ENCODE data around the gene FANCC. TPM values are rescaled to one million over a fixed set of nuclear protein-coding genes. Genes with fewer than 3 reads are reported as not detected.
"Not testable (repeated sequence)": the region's sequence is repeated elsewhere in the genome, so short reads cannot be mapped to it uniquely, and the experiment has no call there.

FANCC gene
- total RNA-seq, 1 donor from 2014 or later: 6.1 TPM

GRCh38 chr9:95296761-95297160, 20.7 kb downstream of the FANCC start:
- intact Hi-C loops (cut with DNase I): no loop called here
- no peak for ATAC-seq
- no peak for DNase-seq (ENCODE audit: missing footprints)

DNA sequence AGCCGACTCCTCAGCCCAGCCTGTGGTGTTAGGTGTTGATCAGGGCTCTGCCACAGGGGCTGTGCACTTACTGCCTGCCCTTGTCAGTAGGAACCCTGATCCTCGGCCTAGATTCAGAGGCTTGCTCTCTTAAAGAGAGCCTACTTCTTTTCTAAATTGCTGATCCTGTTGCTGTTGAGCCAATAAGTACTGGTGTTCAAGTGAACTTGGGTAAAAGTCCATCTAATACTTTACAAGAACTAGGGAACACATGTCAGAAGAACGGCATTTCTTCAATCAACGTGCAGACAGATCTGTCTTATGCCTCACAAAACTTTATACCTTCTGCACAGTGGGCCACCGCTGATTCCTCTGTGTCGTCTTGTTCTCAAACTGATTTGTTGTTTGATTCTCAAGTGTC, 24.2 kb downstream of the FANCC start:
- ATAC-seq; DNase-seq (ENCODE audit: missing footprints); intact Hi-C loops (cut with DNase I): not testable (repeated sequence)

DNA sequence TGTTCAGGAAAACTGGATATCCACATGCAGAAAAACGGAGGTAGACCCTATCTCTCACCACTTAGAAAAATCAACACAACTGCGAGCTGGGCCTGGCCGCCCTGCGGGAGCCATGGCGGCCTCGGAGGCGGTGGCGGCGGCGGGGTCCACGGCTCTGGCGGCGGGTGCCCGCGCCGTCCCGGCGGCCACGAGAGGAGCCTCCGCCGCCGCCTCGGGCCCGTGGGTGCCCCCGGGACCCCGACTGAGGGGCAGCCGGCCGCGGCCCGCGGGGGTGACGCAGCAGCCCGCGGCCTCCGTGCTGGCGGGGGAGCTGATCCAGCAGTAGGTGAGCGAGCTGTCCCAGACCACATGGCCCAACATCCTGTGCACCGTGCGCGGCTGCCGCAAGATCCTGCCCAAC, 25.3 kb downstream of the FANCC start:
- DNase-seq (ENCODE audit: missing footprints): no peak
- ATAC-seq: no peak
- intact Hi-C loops (cut with DNase I): no loop called here

GRCh38 chr9:95286151-95286550, 31.4 kb downstream of the FANCC start:
- intact Hi-C loops (cut with DNase I): no loop called here
- ATAC-seq: no peak
- DNase-seq (ENCODE audit: missing footprints): no peak

GRCh38 chr9:95285307-95285706, 32.2 kb downstream of the FANCC start:
- DNase-seq (ENCODE audit: missing footprints) (no peak), ATAC-seq (no peak)
- intact Hi-C loops (cut with DNase I): no loop called here

GRCh38 chr9:95284162-95285080, 33.1 kb downstream of the FANCC start:
- ATAC-seq: no peak
- intact Hi-C loops (cut with DNase I): no loop called here
- no peak for DNase-seq (ENCODE audit: missing footprints)

DNA sequence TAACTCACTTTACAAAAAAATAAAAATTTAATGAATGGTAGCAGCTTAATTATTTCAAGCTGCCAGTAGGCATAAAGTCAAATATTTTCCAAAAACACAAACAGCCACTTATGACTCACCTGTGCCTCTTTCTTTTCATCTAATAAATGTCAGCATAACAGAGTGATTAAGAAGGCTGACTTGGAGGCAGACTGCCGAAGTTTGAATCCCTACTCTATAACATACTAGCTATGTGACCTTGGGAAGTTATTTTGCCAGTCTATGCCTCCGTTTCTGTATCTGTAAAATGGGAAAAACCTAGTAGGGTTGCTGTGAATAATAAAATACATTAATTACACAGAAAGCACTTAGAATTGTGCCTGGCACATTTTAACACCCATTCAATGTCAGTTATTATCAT, 33.8 kb downstream of the FANCC start:
- no peak for DNase-seq (ENCODE audit: missing footprints)
- ATAC-seq: no peak
- intact Hi-C loops (cut with DNase I): no loop called here

GRCh38 chr9:95282332-95282731, 35.2 kb downstream of the FANCC start:
- intact Hi-C loops (cut with DNase I): no loop called here
- no peak for DNase-seq (ENCODE audit: missing footprints)
- no peak for ATAC-seq

- ATAC-seq (no peak), DNase-seq (ENCODE audit: missing footprints) (no peak)
- intact Hi-C loops (cut with DNase I): no loop called here
Observed at GRCh38 chr9:95280745-95281144, 36.8 kb downstream of the FANCC start.

- no peak for DNase-seq (ENCODE audit: missing footprints)
- no peak for ATAC-seq
Observed at GRCh38 chr9:95277509-95277908, 40.0 kb downstream of the FANCC start.

GRCh38 chr9:95276395-95276954, 41.0 kb downstream of the FANCC start:
- DNase-seq (ENCODE audit: missing footprints) (no peak), ATAC-seq (no peak)
- intact Hi-C loops (cut with DNase I): no loop called here

More at GRCh38 chr9:95277509-95277908, 40.0 kb downstream of the FANCC start:
- intact Hi-C loops (cut with DNase I): no loop called here

DNA sequence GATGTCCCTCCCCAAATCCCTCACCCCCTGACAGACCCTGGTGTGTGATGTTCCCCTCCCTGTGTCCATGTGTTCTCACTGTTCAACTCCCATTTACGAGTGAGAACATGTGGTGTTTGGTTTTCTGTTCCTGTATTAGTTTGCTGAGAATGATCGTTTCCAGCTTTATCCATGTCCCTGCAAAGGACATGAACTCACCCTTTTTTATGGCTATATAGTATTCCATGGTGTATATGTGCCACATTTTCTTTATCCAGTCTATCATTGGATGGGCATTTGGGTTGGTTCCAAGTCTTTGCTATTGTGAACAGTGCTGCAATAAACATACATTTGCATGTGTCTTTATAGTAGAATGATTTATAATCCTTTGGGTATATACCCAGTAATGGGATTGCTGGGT, 43.3 kb downstream of the FANCC start:
- intact Hi-C loops (cut with DNase I); DNase-seq (ENCODE audit: missing footprints); ATAC-seq: not testable (repeated sequence)

DNA sequence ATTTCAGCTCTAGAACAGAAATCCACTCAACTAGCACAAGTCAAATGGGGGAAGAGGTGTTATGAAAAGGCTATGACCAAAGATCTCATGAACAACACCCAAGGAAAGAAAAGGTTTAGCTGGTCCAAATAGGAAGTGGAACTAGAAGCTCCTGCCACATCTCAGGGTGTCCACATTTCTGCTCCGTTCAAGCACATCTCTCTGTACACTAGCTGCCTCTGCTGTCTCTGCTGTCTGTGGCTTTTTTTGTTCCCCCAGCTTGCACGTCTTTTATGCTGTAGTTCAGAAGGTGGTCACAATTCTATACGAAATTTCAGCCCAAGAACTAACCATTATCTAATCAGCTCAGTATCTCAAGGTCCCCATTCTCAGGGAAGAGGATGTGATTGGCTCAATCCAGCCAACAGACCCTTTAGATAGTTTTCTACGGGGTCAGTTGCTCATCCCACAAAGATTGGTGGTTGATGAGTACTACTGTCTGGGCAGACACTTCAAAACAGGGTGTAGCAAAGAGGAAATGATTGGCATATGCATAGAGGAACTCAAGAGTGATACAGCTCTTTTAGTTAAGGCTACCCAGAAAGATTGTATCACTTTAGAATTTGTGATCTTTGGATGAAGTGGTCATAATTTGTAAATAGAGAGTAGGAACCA, 44.0 kb downstream of the FANCC start:
- ATAC-seq (no peak), DNase-seq (ENCODE audit: missing footprints) (no peak)
- intact Hi-C loops (cut with DNase I): no loop called here

DNA sequence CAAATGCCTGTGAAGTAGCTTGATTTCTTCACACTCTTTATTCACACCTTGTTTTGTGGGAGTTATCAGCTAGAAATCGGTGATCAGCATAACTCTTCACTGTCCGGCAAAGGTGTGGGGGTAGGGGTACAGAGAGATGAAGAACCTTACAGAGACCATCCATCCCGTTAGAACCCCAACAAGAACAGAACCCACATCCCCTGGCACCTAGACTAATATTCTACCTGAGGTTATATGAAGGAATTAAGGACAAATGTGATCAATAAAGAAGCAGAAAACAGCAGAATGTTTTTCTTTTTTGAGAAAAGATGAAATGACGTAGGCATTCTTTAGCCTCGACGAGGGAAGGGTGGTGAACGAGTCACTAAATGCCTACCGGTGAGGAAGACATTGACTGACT, 44.7 kb downstream of the FANCC start:
- ATAC-seq: no peak
- intact Hi-C loops (cut with DNase I): no loop called here

GRCh38 chr9:95270790-95271189, 46.7 kb downstream of the FANCC start:
- no peak for DNase-seq (ENCODE audit: missing footprints)
- ATAC-seq: no peak
- intact Hi-C loops (cut with DNase I): no loop called here

More for the DNA sequence above, 44.7 kb downstream of the FANCC start:
- no peak for DNase-seq (ENCODE audit: missing footprints)

- not testable (repeated sequence) for DNase-seq (ENCODE audit: missing footprints); ATAC-seq
- intact Hi-C loops (cut with DNase I): loop anchor here (10.0 kb wide), 1 partner anchor 605 kb away; no protein-coding TSS in a partner anchor
Observed at GRCh38 chr9:95269803-95270773, 47.4 kb downstream of the FANCC start.

GRCh38 chr9:95268681-95269080, 48.8 kb downstream of the FANCC start:
- ATAC-seq: peak; percentile 67
- no peak for DNase-seq (ENCODE audit: missing footprints)
- intact Hi-C loops (cut with DNase I): loop anchor here (10.0 kb wide), 1 partner anchor 604 kb away; no protein-coding TSS in a partner anchor

- intact Hi-C loops (cut with DNase I): loop anchor here (10.0 kb wide), 1 partner anchor 602 kb away; no protein-coding TSS in a partner anchor
Observed at GRCh38 chr9:95266649-95267048, 50.9 kb downstream of the FANCC start.

More at GRCh38 chr9:95266649-95267048, 50.9 kb downstream of the FANCC start:
- DNase-seq (ENCODE audit: missing footprints): no peak
- no peak for ATAC-seq
